ENCODE measurements around the gene PLK5. TPM values are rescaled to one million over a fixed set of nuclear protein-coding genes. Genes with fewer than 3 reads are reported as not detected.
"Not testable (repeated sequence)": the region's sequence is repeated elsewhere in the genome, so short reads cannot be mapped to it uniquely, and the experiment has no call there.

Gene PLK5
- total and polyA plus RNA-seq, 3 experiments from 2014 or later = not detected

- Mint-ChIP-seq H3K36me3 (peaks cover 0 to 3% (median 0%) of the 10 kb centered on the region in 3 donors), H3K4me3 (no peak overlapping the region), H3K27ac (no peak overlapping the region), H3K27me3 (peaks cover 0 to 6% of the 10 kb centered on the region in 2 donors), H3K4me1 (peaks cover 7 to 11% (median 9%) of the 10 kb centered on the region in 3 donors), H3K9me3 (no peaks in the 10 kb centered on the region)
- Histone ChIP-seq H3K4me3 (ENCODE audit: low read length) (no peak overlapping the region), H3K27me3 (ENCODE audit: insufficient read depth, low read length, poor library complexity, severe bottlenecking) (no peaks in the 10 kb centered on the region), H3K4me1 (ENCODE audit: insufficient read depth, low read length) (no peaks in the 10 kb centered on the region), H3K9me3 (ENCODE audit: low read length) (no peaks in the 10 kb centered on the region), H3K36me3 (ENCODE audit: insufficient read depth, low read length) (no peaks in the 10 kb centered on the region), H3K27ac (ENCODE audit: low read depth, low read length) (no peak overlapping the region)
- ChIA-PET CTCF (no interaction called here), POLR2A (no interaction called here)
- DNase-seq = no peak
These were observed 28.7 kb upstream of the PLK5 start for GRCh38 chr19:1495051-1495798.

- Histone ChIP-seq H3K4me3 (ENCODE audit: low read length) (no peak overlapping the region), H3K4me1 (ENCODE audit: insufficient read depth, low read length) (no peaks in the 10 kb centered on the region), H3K27ac (ENCODE audit: low read depth, low read length) (no peak overlapping the region), H3K36me3 (ENCODE audit: insufficient read depth, low read length) (no peaks in the 10 kb centered on the region), H3K27me3 (ENCODE audit: insufficient read depth, low read length, poor library complexity, severe bottlenecking) (no peaks in the 10 kb centered on the region), H3K9me3 (ENCODE audit: low read length) (no peaks in the 10 kb centered on the region)
- ChIA-PET CTCF (no interaction called here), POLR2A (no interaction called here)
- no peak for DNase-seq
- peaks cover 1 to 6% of the 10 kb centered on the region in 2 donors for H3K27me3 Mint-ChIP-seq
- H3K4me1 Mint-ChIP-seq = peaks cover 3 to 6% (median 4%) of the 10 kb centered on the region in 3 donors
- H3K27ac Mint-ChIP-seq = no peak overlapping the region
- H3K36me3 Mint-ChIP-seq = no peaks in the 10 kb centered on the region
- no peaks in the 10 kb centered on the region for H3K9me3 Mint-ChIP-seq
- no peak overlapping the region for H3K4me3 Mint-ChIP-seq
These were observed 27.8 kb upstream of the PLK5 start for GRCh38 chr19:1495799-1496713.

- H3K4me1 ChIP-seq (ENCODE audit: insufficient read depth, low read length) = no peaks in the 10 kb centered on the region
- H3K4me3 Mint-ChIP-seq = peak overlapping the region in 1 of 7 donors; percentile 36
- no peaks in the 10 kb centered on the region for H3K9me3 ChIP-seq (ENCODE audit: low read length)
- no peak overlapping the region for H3K4me3 ChIP-seq (ENCODE audit: low read length)
- no peak overlapping the region for H3K27ac ChIP-seq (ENCODE audit: low read depth, low read length)
- peaks cover 3 to 4% of the 10 kb centered on the region in 2 donors for H3K27me3 Mint-ChIP-seq
- CTCF ChIA-PET = no interaction called here
- H3K9me3 Mint-ChIP-seq = no peaks in the 10 kb centered on the region
- H3K36me3 ChIP-seq (ENCODE audit: insufficient read depth, low read length) = no peaks in the 10 kb centered on the region
- POLR2A ChIA-PET = no interaction called here
- no peak for DNase-seq
- H3K27ac Mint-ChIP-seq = no peak overlapping the region
- H3K36me3 Mint-ChIP-seq = no peaks in the 10 kb centered on the region
- H3K27me3 ChIP-seq (ENCODE audit: insufficient read depth, low read length, poor library complexity, severe bottlenecking) = no peaks in the 10 kb centered on the region
- peaks cover 0 to 1% (median 0%) of the 10 kb centered on the region in 3 donors for H3K4me1 Mint-ChIP-seq
These were observed 26.9 kb upstream of the PLK5 start for GRCh38 chr19:1496714-1497577.

GRCh38 chr19:1497578-1498235, 26.2 kb upstream of the PLK5 start:
- H3K9me3 ChIP-seq (ENCODE audit: low read length) = no peaks in the 10 kb centered on the region
- H3K4me1 ChIP-seq (ENCODE audit: insufficient read depth, low read length) = no peaks in the 10 kb centered on the region
- Mint-ChIP-seq H3K4me1 (peaks cover 0 to 2% (median 0%) of the 10 kb centered on the region in 3 donors), H3K27ac (no peak overlapping the region), H3K27me3 (peaks cover 4 to 6% of the 10 kb centered on the region in 2 donors), H3K4me3 (no peak overlapping the region), H3K9me3 (no peaks in the 10 kb centered on the region), H3K36me3 (no peaks in the 10 kb centered on the region)
- ChIA-PET POLR2A (interaction anchor here (0.6 kb wide), 1 partner anchor 170 kb away, joined by 5 read pairs; no protein-coding TSS in a partner anchor), CTCF (no interaction called here)
- no peak for DNase-seq
- no peaks in the 10 kb centered on the region for H3K27me3 ChIP-seq (ENCODE audit: insufficient read depth, low read length, poor library complexity, severe bottlenecking)
- H3K4me3 ChIP-seq (ENCODE audit: low read length) = no peak overlapping the region
- no peaks in the 10 kb centered on the region for H3K36me3 ChIP-seq (ENCODE audit: insufficient read depth, low read length)
- no peak overlapping the region for H3K27ac ChIP-seq (ENCODE audit: low read depth, low read length)

GRCh38 chr19:1499231-1499630, 24.6 kb upstream of the PLK5 start:
- H3K4me3 ChIP-seq (ENCODE audit: low read length); H3K27me3 ChIP-seq (ENCODE audit: insufficient read depth, low read length, poor library complexity, severe bottlenecking); H3K9me3 Mint-ChIP-seq; H3K36me3 Mint-ChIP-seq; H3K4me1 ChIP-seq (ENCODE audit: insufficient read depth, low read length); CTCF ChIA-PET; H3K9me3 ChIP-seq (ENCODE audit: low read length); H3K36me3 ChIP-seq (ENCODE audit: insufficient read depth, low read length); H3K4me1 Mint-ChIP-seq; H3K27ac ChIP-seq (ENCODE audit: low read depth, low read length); POLR2A ChIA-PET; H3K27ac Mint-ChIP-seq; DNase-seq; H3K4me3 Mint-ChIP-seq: not testable (repeated sequence)
- H3K27me3 Mint-ChIP-seq = peaks cover 4 to 11% of the 10 kb centered on the region in 2 donors

- ChIA-PET CTCF (interaction anchor here (1.5 kb wide), 1 partner anchor 13 kb away, joined by 3 read pairs; no protein-coding TSS in a partner anchor), POLR2A (no interaction called here)
- DNase-seq = no peak
- H3K4me1 ChIP-seq (ENCODE audit: insufficient read depth, low read length) = peaks cover 8% of the 10 kb centered on the region
- Mint-ChIP-seq H3K27me3 (peaks cover 10 to 23% of the 10 kb centered on the region in 2 donors), H3K4me1 (peaks cover 0 to 6% (median 3%) of the 10 kb centered on the region in 3 donors), H3K4me3 (no peak overlapping the region), H3K27ac (no peak overlapping the region), H3K9me3 (no peaks in the 10 kb centered on the region), H3K36me3 (no peaks in the 10 kb centered on the region)
- no peak overlapping the region for H3K27ac ChIP-seq (ENCODE audit: low read depth, low read length)
- H3K36me3 ChIP-seq (ENCODE audit: insufficient read depth, low read length) = no peaks in the 10 kb centered on the region
- no peak overlapping the region for H3K4me3 ChIP-seq (ENCODE audit: low read length)
- H3K9me3 ChIP-seq (ENCODE audit: low read length) = no peaks in the 10 kb centered on the region
- peaks cover 9% of the 10 kb centered on the region for H3K27me3 ChIP-seq (ENCODE audit: insufficient read depth, low read length, poor library complexity, severe bottlenecking)
These were observed 22.7 kb upstream of the PLK5 start for GRCh38 chr19:1501200-1501595.

GRCh38 chr19:1502433-1503088, 21.3 kb upstream of the PLK5 start:
- Mint-ChIP-seq H3K36me3 (no peaks in the 10 kb centered on the region), H3K27ac (no peak overlapping the region), H3K4me3 (no peak overlapping the region), H3K9me3 (no peaks in the 10 kb centered on the region), H3K27me3 (peaks cover 12 to 26% of the 10 kb centered on the region in 2 donors), H3K4me1 (peaks cover 2 to 8% (median 8%) of the 10 kb centered on the region in 3 donors)
- H3K27me3 ChIP-seq (ENCODE audit: insufficient read depth, low read length, poor library complexity, severe bottlenecking) = peaks cover 9% of the 10 kb centered on the region
- H3K36me3 ChIP-seq (ENCODE audit: insufficient read depth, low read length) = no peaks in the 10 kb centered on the region
- DNase-seq = no peak
- H3K4me3 ChIP-seq (ENCODE audit: low read length) = no peak overlapping the region
- no peaks in the 10 kb centered on the region for H3K9me3 ChIP-seq (ENCODE audit: low read length)
- H3K4me1 ChIP-seq (ENCODE audit: insufficient read depth, low read length) = peaks cover 14% of the 10 kb centered on the region
- H3K27ac ChIP-seq (ENCODE audit: low read depth, low read length) = no peak overlapping the region
- ChIA-PET CTCF (interaction anchor here (0.8 to 1.5 kb wide), 2 partner anchors 12 to 47 kb away, joined by 3 read pairs; no protein-coding TSS in a partner anchor), POLR2A (no interaction called here)
